H9 (cell line): Measurements from ENCODE around the gene FAM163B. TPM values are rescaled to one million over a fixed set of nuclear protein-coding genes. Genes with fewer than 3 reads are reported as not detected.

Source experiments
- DNase-seq: peaks from one replicate; pipeline ENCODE4 v3.0.0-alpha.2; 2017
- H2AFZ ChIP-seq: one replicate; pipeline ENCODE4 v1.6.1; 2013; ENCODE audit warnings: mild to moderate bottlenecking, low read length, control low read depth, moderate library complexity
- H2AK5ac ChIP-seq: 2 replicates; pipeline ENCODE4 v1.6.1; 2013; ENCODE audit warnings: low read length, control low read depth, mixed read lengths; ENCODE audit not compliant: insufficient read length
- H2BK120ac ChIP-seq: one replicate; pipeline ENCODE4 v1.6.1; 2013; ENCODE audit warnings: low read depth, mild to moderate bottlenecking, low read length, control low read depth, inconsistent platforms; ENCODE audit not compliant: poor library complexity, severe bottlenecking
- H2BK12ac ChIP-seq: 2 replicates; pipeline ENCODE4 v1.6.1; 2013; ENCODE audit warnings: low read length, control low read depth, mixed read lengths, low read depth; ENCODE audit not compliant: insufficient read length
- H2BK15ac ChIP-seq: 2 replicates; pipeline ENCODE4 v1.6.1; 2013; ENCODE audit warnings: low read depth, low read length, control low read depth
- H2BK20ac ChIP-seq: one replicate; pipeline ENCODE4 v1.6.1; 2013; ENCODE audit warnings: low read depth, mild to moderate bottlenecking, low read length, control low read depth, inconsistent platforms; ENCODE audit not compliant: poor library complexity, severe bottlenecking
- H2BK5ac ChIP-seq: 2 replicates; pipeline ENCODE4 v1.6.1; 2013; ENCODE audit warnings: low read length, control low read depth, mixed read lengths; ENCODE audit not compliant: insufficient read length
- H3K14ac ChIP-seq: 2 replicates; pipeline ENCODE4 v1.6.1; 2013; ENCODE audit warnings: low read length, control low read depth; ENCODE audit not compliant: insufficient read depth
- H3K18ac ChIP-seq: 2 replicates; pipeline ENCODE4 v1.6.1; 2013; ENCODE audit warnings: low read depth, mild to moderate bottlenecking, mixed read lengths, low read length, control low read depth; ENCODE audit not compliant: insufficient read length
- H3K23ac ChIP-seq: 2 replicates; pipeline ENCODE4 v1.6.1; 2013; ENCODE audit warnings: low read length, control low read depth, mixed read lengths, low read depth; ENCODE audit not compliant: insufficient read length
- H3K23me2 ChIP-seq: 2 replicates; pipeline ENCODE4 v1.6.1; 2013; ENCODE audit warnings: low read depth, mild to moderate bottlenecking, mixed read lengths, low read length, control low read depth; ENCODE audit not compliant: insufficient read length, poor library complexity, severe bottlenecking
- H3K27ac ChIP-seq: 2 replicates; pipeline ENCODE4 v1.5.1; 2013; ENCODE audit warnings: low read length, control low read depth, mixed read lengths, low read depth; ENCODE audit not compliant: insufficient read length
- H3K27me3 ChIP-seq: 2 replicates; pipeline ENCODE4 v1.6.1; 2013; ENCODE audit warnings: low read length, control low read depth, inconsistent platforms; ENCODE audit not compliant: insufficient read depth
- H3K4ac ChIP-seq: 2 replicates; pipeline ENCODE4 v1.6.1; 2013; ENCODE audit warnings: low read depth, mild to moderate bottlenecking, control low read depth, inconsistent platforms, low read length, moderate library complexity
- H3K4me1 ChIP-seq: 2 replicates; pipeline ENCODE4 v1.6.1; 2013; ENCODE audit warnings: low read length, control low read depth, inconsistent platforms; ENCODE audit not compliant: insufficient read depth
- H3K4me2 ChIP-seq: 2 replicates; pipeline ENCODE4 v1.6.1; 2013; ENCODE audit warnings: low read length, control low read depth, mixed read lengths; ENCODE audit not compliant: insufficient read length, insufficient read depth
- H3K56ac ChIP-seq: 2 replicates; pipeline ENCODE4 v1.6.1; 2013; ENCODE audit warnings: low read depth, mild to moderate bottlenecking, mixed read lengths, low read length, control low read depth; ENCODE audit not compliant: insufficient read length
- H3K79me1 ChIP-seq: 2 replicates; pipeline ENCODE4 v1.6.1; 2013; ENCODE audit warnings: low read depth, mild to moderate bottlenecking, moderate library complexity, low read length, control low read depth, inconsistent platforms; ENCODE audit not compliant: insufficient read depth, poor library complexity, severe bottlenecking
- H3K79me2 ChIP-seq: 2 replicates; pipeline ENCODE4 v1.6.1; 2013; ENCODE audit warnings: low read length, control low read depth, inconsistent platforms; ENCODE audit not compliant: insufficient read depth
- H3K9ac ChIP-seq: 2 replicates; pipeline ENCODE4 v1.6.1; 2013; ENCODE audit warnings: low read length, control low read depth, mixed read lengths; ENCODE audit not compliant: insufficient read length; ENCODE audit errors: extremely low read depth
- H3K9me3 ChIP-seq: one replicate; pipeline ENCODE4 v1.6.1; 2013; ENCODE audit warnings: low read depth, low read length, inconsistent platforms; ENCODE audit not compliant: control insufficient read depth
- H3T11ph ChIP-seq: one replicate; pipeline ENCODE4 v1.6.1; 2013; ENCODE audit warnings: mild to moderate bottlenecking, low read length, control low read depth, inconsistent platforms
- H4K20me1 ChIP-seq: one replicate; pipeline ENCODE4 v1.6.1; 2013; ENCODE audit not compliant: control insufficient read depth, insufficient read length, insufficient read depth
- H4K5ac ChIP-seq: 2 replicates; pipeline ENCODE4 v1.6.1; 2013; ENCODE audit warnings: low read depth, mild to moderate bottlenecking, mixed read lengths, low read length, control low read depth; ENCODE audit not compliant: insufficient read length
- H4K8ac ChIP-seq: replicated peaks from 2 replicates; pipeline ENCODE4 v1.6.1; 2013; ENCODE audit warnings: low read length, control low read depth, mixed read lengths, low read depth; ENCODE audit not compliant: insufficient read length
- H4K91ac ChIP-seq: 2 replicates; pipeline ENCODE4 v1.6.1; 2013; ENCODE audit warnings: low read depth, mild to moderate bottlenecking, moderate library complexity, mixed read lengths, low read length, control low read depth; ENCODE audit not compliant: insufficient read length
- H3K27ac Mint-ChIP-seq, 3 experiments: 2 replicates in 2 of 3; 3 replicates in 1 of 3; pipeline ENCODE4 v1.8.0; 2020 to 2021; ENCODE audit warnings: mixed read lengths in 3 of 3, mild to moderate bottlenecking in 1 of 3, moderate library complexity in 1 of 3
- H3K27me3 Mint-ChIP-seq: 2 replicates; pipeline ENCODE4 v1.8.0; 2021; ENCODE audit warnings: low read depth, mild to moderate bottlenecking, moderate library complexity, mixed read lengths
- H3K36me3 Mint-ChIP-seq, 3 experiments: 2 replicates in 2 of 3; 3 replicates in 1 of 3; pipeline ENCODE4 v1.8.0; 2020 to 2021; ENCODE audit warnings: low read depth in 3 of 3, mixed read lengths in 3 of 3; ENCODE audit not compliant: insufficient read depth in 1 of 3
- H3K4me1 Mint-ChIP-seq, 2 experiments: 2 replicates each; pipeline ENCODE4 v1.8.0; 2020; ENCODE audit warnings: mixed read lengths in 2 of 2
- H3K4me3 Mint-ChIP-seq, 2 experiments: 2 replicates in 1 of 2; 3 replicates in 1 of 2; pipeline ENCODE4 v1.8.0; 2020 to 2021; ENCODE audit warnings: mild to moderate bottlenecking in 2 of 2, mixed read lengths in 2 of 2, moderate library complexity in 1 of 2
- H3K9me3 Mint-ChIP-seq, 2 experiments: 2 replicates in 1 of 2; 3 replicates in 1 of 2; pipeline ENCODE4 v1.8.0; 2020; ENCODE audit warnings: mild to moderate bottlenecking in 2 of 2, mixed read lengths in 2 of 2, moderate library complexity in 1 of 2
- WGBS: extraction: QIAGEN DNeasy Blood & Tissue Kit; methylation state at CpG from one replicate; pipeline ENCODE4 v1.1.7; 2013; ENCODE audit warnings: missing lambda C conversion rate, low lambda C conversion rate, mixed read lengths; ENCODE audit not compliant: insufficient read length; ENCODE audit errors: extremely low coverage; 5-methylcytosine and 5-hydroxymethylcytosine counted together
- total RNA-seq: library from RNA; stranded (reverse); gene quantifications from 2 replicates; pipeline ENCODE4 v1.2.1, GENCODE V29; 2021
- TF ChIP-seq, protein P1 (sequence below): fragments of 200-600 bp; sonication (generic); conservative IDR thresholded peaks from 3 replicates; pipeline ENCODE4 v1.8.0; 2021; ENCODE audit warnings: antibody characterized with exemption, mild to moderate bottlenecking

Gene FAM163B
- total RNA-seq, 1 experiment from 2014 or later: 0.39 TPM

DNA sequence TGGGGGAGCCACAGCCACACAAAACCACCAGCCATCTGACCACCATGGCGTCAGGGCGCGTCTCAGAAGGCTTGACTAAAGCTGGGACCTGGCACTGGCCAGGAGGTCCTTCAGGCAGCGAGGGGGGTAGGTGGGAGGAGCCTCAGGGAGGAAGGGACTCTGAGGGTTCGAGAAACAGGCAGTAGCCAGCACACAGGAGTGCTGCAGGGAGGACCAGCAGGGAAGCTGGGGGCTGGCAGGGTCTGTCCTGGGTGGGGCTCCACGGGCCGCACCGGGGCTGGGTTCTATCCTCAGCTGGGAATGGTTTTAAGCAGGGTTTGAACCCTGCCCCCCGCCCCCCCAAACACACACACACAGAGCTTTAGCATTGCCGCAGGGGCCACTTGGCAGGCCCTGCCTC lies 7.4 kb downstream of the FAM163B start:
- H3K79me2 ChIP-seq: no peaks in the 10 kb centered on the region
- Mint-ChIP-seq H3K4me3 (no peak overlapping the region), H3K4me1 (peaks cover 5 to 25% of the 10 kb centered on the region in 2 experiments; a peak in 3 of 4 replicates), H3K9me3 (peaks cover 14 to 16% of the 10 kb centered on the region in 2 experiments), H3K27me3 (peaks cover 17% of the 10 kb centered on the region), H3K27ac (no peak overlapping the region), H3K36me3 (peaks cover 3 to 10% (median 10%) of the 10 kb centered on the region in 3 experiments; a peak in 6 of 7 replicates)
- no peak overlapping the region for H2BK12ac ChIP-seq
- no peaks in the 10 kb centered on the region for H3K4me1 ChIP-seq
- DNase-seq: no peak
- no peak overlapping the region for H2AK5ac ChIP-seq
- no peak overlapping the region for H3K18ac ChIP-seq
- H3K27me3 ChIP-seq: no peaks in the 10 kb centered on the region
- no peak overlapping the region for H2BK20ac ChIP-seq
- H3K23me2 ChIP-seq: no peaks in the 10 kb centered on the region
- no peak overlapping the region; the same call in 1 of the 2 replicates for H3K14ac ChIP-seq
- H3K27ac ChIP-seq: no peak overlapping the region
- H4K5ac ChIP-seq: no peak overlapping the region
- no peak overlapping the region for H2AFZ ChIP-seq
- no peak overlapping the region for H4K8ac ChIP-seq
- no peak overlapping the region for H2BK120ac ChIP-seq
- TF ChIP-seq, protein P1, sequence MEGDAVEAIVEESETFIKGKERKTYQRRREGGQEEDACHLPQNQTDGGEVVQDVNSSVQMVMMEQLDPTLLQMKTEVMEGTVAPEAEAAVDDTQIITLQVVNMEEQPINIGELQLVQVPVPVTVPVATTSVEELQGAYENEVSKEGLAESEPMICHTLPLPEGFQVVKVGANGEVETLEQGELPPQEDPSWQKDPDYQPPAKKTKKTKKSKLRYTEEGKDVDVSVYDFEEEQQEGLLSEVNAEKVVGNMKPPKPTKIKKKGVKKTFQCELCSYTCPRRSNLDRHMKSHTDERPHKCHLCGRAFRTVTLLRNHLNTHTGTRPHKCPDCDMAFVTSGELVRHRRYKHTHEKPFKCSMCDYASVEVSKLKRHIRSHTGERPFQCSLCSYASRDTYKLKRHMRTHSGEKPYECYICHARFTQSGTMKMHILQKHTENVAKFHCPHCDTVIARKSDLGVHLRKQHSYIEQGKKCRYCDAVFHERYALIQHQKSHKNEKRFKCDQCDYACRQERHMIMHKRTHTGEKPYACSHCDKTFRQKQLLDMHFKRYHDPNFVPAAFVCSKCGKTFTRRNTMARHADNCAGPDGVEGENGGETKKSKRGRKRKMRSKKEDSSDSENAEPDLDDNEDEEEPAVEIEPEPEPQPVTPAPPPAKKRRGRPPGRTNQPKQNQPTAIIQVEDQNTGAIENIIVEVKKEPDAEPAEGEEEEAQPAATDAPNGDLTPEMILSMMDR: no peak
- peaks cover 3% of the 10 kb centered on the region for H3K9me3 ChIP-seq
- no peak overlapping the region for H3K23ac ChIP-seq
- H3K79me1 ChIP-seq: no peaks in the 10 kb centered on the region
- H3K4me2 ChIP-seq: no peak overlapping the region
- H2BK15ac ChIP-seq: no peak overlapping the region
- no peak overlapping the region for H2BK5ac ChIP-seq
- H3K9ac ChIP-seq: no peak overlapping the region
- no peak overlapping the region for H3T11ph ChIP-seq
- no peaks in the 10 kb centered on the region for H4K20me1 ChIP-seq
- no CpG with 5 or more reads among the region's 10 CpGs for WGBS
- no peak overlapping the region for H3K4ac ChIP-seq
- H4K91ac ChIP-seq: no peak overlapping the region
- no peak overlapping the region for H3K56ac ChIP-seq
